Measurements from ENCODE around the gene IL17F. TPM values are rescaled to one million over a fixed set of nuclear protein-coding genes. Genes with fewer than 3 reads are reported as not detected.
"Not testable (repeated sequence)": the region's sequence is repeated elsewhere in the genome, so short reads cannot be mapped to it uniquely, and the experiment has no call there.

The IL17F gene
- total RNA-seq, 2 donors from 2014 or later = 6.2 to 13.9 TPM

DNA sequence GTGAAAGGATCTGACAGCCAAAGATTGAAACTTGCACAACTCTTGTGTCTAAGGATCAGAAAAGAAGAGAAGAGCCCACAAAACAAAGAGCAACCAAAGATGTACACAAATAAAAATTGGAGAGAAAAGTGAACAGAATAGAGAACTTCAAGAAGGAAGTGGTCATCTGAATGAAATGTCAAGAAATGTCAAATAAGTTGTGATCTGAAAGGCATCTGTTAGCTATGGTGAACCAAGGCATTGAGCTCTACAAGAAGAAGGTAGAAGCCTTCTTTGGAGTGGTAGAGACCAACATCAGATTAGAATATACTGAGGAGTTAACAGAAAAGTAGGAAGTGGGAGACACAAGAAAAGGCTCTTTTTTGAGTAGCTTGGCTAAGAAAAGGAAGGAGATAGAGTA is 28.5 kb downstream of the IL17F start:
- H3K27ac Mint-ChIP-seq = no peak overlapping the region
- DNase-seq (ENCODE audit: low spot score in 2 of 2) = no peak
- H3K36me3 Mint-ChIP-seq = no peaks in the 10 kb centered on the region
- no peaks in the 10 kb centered on the region for H3K9me3 Mint-ChIP-seq
- no peak for ATAC-seq

- ATAC-seq (peak; percentile 69 to 88), DNase-seq (ENCODE audit: low spot score in 2 of 2) (peak in 1 of 2 donors; percentile 25)
- H3K9me3 Mint-ChIP-seq = no peaks in the 10 kb centered on the region
- no peak overlapping the region for H3K27ac Mint-ChIP-seq
- H3K36me3 Mint-ChIP-seq = no peaks in the 10 kb centered on the region
These were observed 31.2 kb downstream of the IL17F start for GRCh38 chr6:52213127-52213526.

GRCh38 chr6:52210227-52210626 is 34.1 kb downstream of the IL17F start:
- Mint-ChIP-seq H3K9me3 (no peaks in the 10 kb centered on the region), H3K36me3 (no peaks in the 10 kb centered on the region), H3K27ac (no peak overlapping the region)
- no peak for ATAC-seq
- DNase-seq (ENCODE audit: low spot score in 2 of 2) = no peak

GRCh38 chr6:52209770-52210169 is 34.5 kb downstream of the IL17F start:
- H3K27ac Mint-ChIP-seq = no peak overlapping the region
- no peak for DNase-seq (ENCODE audit: low spot score in 2 of 2)
- peak in 1 of 2 donors; percentile 72 for ATAC-seq
- H3K36me3 Mint-ChIP-seq = no peaks in the 10 kb centered on the region
- no peaks in the 10 kb centered on the region for H3K9me3 Mint-ChIP-seq

- ATAC-seq = no peak
- peaks cover 0 to 1% of the 10 kb centered on the region in 2 donors for H3K36me3 Mint-ChIP-seq
- DNase-seq (ENCODE audit: low spot score in 2 of 2) = no peak
- H3K9me3 Mint-ChIP-seq = no peaks in the 10 kb centered on the region
- no peak overlapping the region for H3K27ac Mint-ChIP-seq
These were observed 35.7 kb downstream of the IL17F start for GRCh38 chr6:52208612-52209011.

DNA sequence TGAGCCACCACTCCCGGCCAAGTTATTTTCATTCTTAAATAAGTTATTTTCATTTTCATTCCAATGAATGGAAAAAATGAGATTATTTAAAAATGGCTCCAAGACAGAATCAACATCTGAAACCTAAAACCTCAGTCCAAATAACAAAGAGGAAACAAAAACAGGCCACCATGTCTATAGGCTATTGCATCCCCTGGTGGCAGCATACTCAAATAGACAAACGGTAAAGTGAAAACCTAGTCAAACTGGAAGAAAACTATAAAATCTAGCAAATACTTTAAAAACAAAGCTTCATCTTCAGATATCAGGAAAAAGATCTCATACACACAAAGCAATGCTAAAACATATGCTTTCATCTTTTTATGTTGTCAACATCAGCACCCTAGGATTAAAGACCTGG is 37.2 kb downstream of the IL17F start:
- peaks cover 0 to 12% of the 10 kb centered on the region in 2 donors for H3K36me3 Mint-ChIP-seq
- no peaks in the 10 kb centered on the region for H3K9me3 Mint-ChIP-seq
- no peak for ATAC-seq
- no peak for DNase-seq (ENCODE audit: low spot score in 2 of 2)
- no peak overlapping the region for H3K27ac Mint-ChIP-seq

DNA sequence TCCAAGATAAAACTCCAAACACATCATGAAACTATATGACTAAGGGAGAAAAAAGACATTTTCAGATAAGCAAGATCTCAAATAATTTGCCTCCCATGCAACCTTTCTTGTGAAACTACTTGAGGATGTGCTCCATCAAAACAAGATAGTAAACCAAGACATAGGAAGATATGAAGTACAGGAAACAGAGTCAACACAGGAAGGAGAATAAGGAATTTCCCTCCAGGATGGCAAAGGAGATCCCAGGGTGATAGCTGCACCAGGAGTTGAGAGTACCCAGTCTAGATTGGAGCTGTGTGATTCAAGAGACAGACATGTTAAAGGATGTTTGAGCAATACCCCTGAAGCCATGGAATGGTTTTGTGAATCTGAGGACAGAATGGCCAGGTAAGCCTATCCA is 42.8 kb downstream of the IL17F start:
- DNase-seq (ENCODE audit: low spot score in 2 of 2) = no peak
- H3K9me3 Mint-ChIP-seq = peaks cover 11 to 15% of the 10 kb centered on the region in 2 donors
- peak; percentile 37 to 50 for ATAC-seq
- H3K36me3 Mint-ChIP-seq = peaks cover 19 to 41% of the 10 kb centered on the region in 2 donors
- peak overlapping the region in 1 of 2 donors; percentile 90 for H3K27ac Mint-ChIP-seq

DNA sequence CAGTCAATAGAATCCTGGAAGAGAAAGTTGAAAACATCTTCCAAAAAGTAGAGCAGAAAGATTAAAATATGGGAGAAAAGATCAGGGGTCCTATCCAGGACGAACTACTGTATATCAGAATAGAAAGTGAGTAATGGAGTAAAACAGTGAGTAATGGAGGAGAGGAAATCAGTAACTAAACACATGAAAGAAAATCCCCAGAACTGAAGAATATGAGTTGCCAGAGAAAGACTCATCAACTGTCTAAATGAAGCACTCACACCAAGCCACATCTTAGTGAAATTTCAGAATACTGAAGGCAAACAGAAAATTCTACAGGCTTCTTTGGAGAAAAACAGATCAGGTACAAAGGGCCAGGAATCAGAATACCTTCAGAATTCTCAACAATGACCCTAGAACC is 43.3 kb downstream of the IL17F start:
- ATAC-seq = peak; percentile 98
- H3K36me3 Mint-ChIP-seq = peaks cover 19 to 41% of the 10 kb centered on the region in 2 donors
- H3K27ac Mint-ChIP-seq = peak overlapping the region in 1 of 2 donors; percentile 90
- no peak for DNase-seq (ENCODE audit: low spot score in 2 of 2)
- H3K9me3 Mint-ChIP-seq = peaks cover 11 to 15% of the 10 kb centered on the region in 2 donors

DNA sequence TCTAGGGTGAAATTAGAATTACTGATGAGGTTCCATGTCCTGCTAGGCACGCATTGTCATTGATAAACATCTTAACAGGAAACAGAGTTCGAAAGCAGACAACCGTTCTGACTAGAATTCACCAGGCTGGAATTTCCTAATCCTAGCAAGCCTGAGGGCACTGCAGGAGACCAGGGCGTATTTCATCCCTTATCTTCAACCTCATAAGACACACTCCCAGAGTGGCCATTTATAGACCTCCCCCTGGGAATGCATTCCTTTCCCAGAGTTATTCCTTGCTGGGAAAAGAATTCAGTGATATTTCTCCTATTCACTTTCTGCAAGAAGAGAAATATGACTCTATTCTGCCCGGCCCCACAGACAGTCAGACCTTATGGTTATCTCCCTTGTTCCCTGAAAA is 44.2 kb downstream of the IL17F start:
- not testable (repeated sequence) for DNase-seq (ENCODE audit: low spot score in 2 of 2); ATAC-seq; H3K27ac Mint-ChIP-seq
- Mint-ChIP-seq H3K36me3 (peaks cover 19 to 41% of the 10 kb centered on the region in 2 donors), H3K9me3 (peaks cover 11 to 15% of the 10 kb centered on the region in 2 donors)

DNA sequence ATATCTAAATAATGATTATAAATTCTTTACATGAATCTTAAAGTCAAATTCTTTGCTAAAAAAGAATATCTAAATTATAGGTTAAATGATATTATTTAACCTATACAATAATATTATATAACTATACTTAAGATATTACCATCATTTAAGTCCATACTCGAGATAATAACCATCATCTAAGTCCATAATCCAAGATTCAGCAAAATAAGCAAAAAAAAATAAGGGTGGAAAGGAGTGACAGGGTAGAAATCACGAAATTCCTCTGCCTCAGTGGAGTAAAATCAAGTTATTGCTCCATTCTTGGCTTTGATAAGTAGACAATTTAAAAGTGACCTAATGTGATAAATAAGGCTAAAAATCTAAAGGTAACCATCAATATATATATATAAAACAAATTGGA is 48.4 kb downstream of the IL17F start:
- Mint-ChIP-seq H3K9me3 (peaks cover 7 to 9% of the 10 kb centered on the region in 2 donors), H3K36me3 (peaks cover 14 to 27% of the 10 kb centered on the region in 2 donors)
- no peak for DNase-seq (ENCODE audit: low spot score in 2 of 2)

GRCh38 chr6:52191824-52192223 is 52.5 kb downstream of the IL17F start:
- no peak for DNase-seq (ENCODE audit: low spot score in 2 of 2)
- Mint-ChIP-seq H3K36me3 (no peaks in the 10 kb centered on the region), H3K9me3 (no peaks in the 10 kb centered on the region), H3K27ac (no peak overlapping the region)
- no peak for ATAC-seq

More for the DNA sequence above, 48.4 kb downstream of the IL17F start:
- no peak overlapping the region for H3K27ac Mint-ChIP-seq
- ATAC-seq = no peak

DNA sequence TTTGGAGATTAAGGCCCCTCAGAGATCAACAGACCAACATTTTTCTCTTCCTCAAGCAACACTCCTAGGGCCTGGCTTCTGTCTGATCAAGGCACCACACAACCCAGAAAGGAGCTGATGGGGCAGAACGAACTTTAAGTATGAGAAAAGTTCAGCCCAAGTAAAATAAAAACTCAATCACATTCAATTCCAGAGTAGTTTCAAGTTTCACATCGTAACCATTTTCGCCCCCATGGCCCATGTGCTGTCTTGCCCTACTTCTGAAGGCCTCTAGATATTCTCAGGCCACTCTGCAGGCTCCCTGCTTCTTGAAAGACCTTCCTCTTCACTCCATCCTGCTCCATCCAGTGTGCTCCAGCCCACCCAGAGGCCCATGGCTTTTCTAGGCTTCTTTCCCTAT is 53.9 kb downstream of the IL17F start:
- H3K27ac Mint-ChIP-seq = no peak overlapping the region
- H3K9me3 Mint-ChIP-seq = no peaks in the 10 kb centered on the region
- ATAC-seq = no peak
- no peak for DNase-seq (ENCODE audit: low spot score in 2 of 2)
- H3K36me3 Mint-ChIP-seq = peaks cover 0 to 4% of the 10 kb centered on the region in 2 donors

- ATAC-seq (no peak), DNase-seq (ENCODE audit: low spot score in 2 of 2) (no peak)
- H3K27ac Mint-ChIP-seq = no peak overlapping the region
- no peaks in the 10 kb centered on the region for H3K9me3 Mint-ChIP-seq
- peaks cover 0 to 4% of the 10 kb centered on the region in 2 donors for H3K36me3 Mint-ChIP-seq
These were observed 54.3 kb downstream of the IL17F start for GRCh38 chr6:52189974-52190373.

- Mint-ChIP-seq H3K27ac (no peak overlapping the region), H3K9me3 (no peaks in the 10 kb centered on the region), H3K36me3 (peaks cover 0 to 4% of the 10 kb centered on the region in 2 donors)
- DNase-seq (ENCODE audit: low spot score in 2 of 2) (no peak), ATAC-seq (no peak)
These were observed 57.2 kb downstream of the IL17F start for GRCh38 chr6:52187098-52187497.

Other genes with a start within 250 kb of the IL17F start
- not detected for gene PKHD1, start 156.9 kb downstream of the IL17F start, total RNA-seq
- gene IL17A, start 58.1 kb downstream of the IL17F start, total RNA-seq = 1 to 10 TPM in 1 of 2 donors, under 1 TPM in 1; 0.14 to 1.3 TPM
- 100 to 1,000 TPM; 239 to 276 TPM for gene MCM3, start 40.2 kb upstream of the IL17F start, total RNA-seq
- gene PAQR8, start 117.7 kb upstream of the IL17F start, total RNA-seq = 10 to 100 TPM in 1 of 2 donors, 1 to 10 TPM in 1; 8.0 to 11.4 TPM
- 1 to 10 TPM; 4.4 to 6.4 TPM for gene EFHC1, start 175.8 kb upstream of the IL17F start, total RNA-seq